CD1c-positive myeloid dendritic cell (primary cell): ENCODE results near the gene FAM237A.

ENCODE experiments used
- DNase-seq: peaks from one replicate; pipeline ENCODE4 v3.0.0-alpha.2; 2016; ENCODE audit errors: extremely low spot score

The FAM237A gene

DNA sequence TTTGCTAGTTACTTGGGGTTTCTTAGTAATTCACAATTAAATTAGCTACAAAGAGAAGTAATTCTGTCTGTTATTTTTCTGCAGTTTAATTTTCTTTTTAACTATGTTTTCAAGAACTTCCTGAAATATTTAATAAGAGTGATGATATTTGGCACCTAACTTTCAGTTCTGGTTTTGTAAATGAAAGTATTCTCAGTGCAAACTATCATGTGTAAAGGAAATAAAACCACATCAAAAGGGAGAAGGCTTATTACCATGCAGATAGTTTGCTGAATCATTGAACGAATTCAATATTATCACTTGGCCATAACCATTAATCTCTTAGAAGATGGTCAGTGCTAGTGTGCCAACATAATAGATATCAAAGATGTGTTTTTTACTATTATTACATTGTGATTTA lies 46.7 kb downstream of the FAM237A start:
- no peak for DNase-seq

DNA sequence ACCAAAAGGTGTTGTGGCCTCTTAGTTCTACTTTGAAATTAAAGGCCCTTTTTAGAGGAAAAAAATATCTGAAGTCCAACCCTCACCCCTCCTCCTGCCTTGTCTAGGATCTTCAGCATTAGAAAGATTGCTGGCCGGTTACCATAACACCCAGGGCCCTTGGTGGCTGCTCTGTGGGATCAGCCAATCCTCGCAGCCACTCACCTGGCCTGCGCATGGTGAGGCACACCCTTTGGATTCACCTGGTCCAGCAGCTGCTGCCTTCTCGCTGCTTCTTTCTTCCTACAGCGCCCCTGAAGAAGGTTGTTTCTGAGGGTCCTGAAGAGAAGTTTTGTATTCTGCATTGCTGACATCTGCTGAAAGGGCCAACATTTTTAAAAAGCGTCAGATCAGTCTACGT lies 50.7 kb downstream of the FAM237A start:
- no peak for DNase-seq

DNA sequence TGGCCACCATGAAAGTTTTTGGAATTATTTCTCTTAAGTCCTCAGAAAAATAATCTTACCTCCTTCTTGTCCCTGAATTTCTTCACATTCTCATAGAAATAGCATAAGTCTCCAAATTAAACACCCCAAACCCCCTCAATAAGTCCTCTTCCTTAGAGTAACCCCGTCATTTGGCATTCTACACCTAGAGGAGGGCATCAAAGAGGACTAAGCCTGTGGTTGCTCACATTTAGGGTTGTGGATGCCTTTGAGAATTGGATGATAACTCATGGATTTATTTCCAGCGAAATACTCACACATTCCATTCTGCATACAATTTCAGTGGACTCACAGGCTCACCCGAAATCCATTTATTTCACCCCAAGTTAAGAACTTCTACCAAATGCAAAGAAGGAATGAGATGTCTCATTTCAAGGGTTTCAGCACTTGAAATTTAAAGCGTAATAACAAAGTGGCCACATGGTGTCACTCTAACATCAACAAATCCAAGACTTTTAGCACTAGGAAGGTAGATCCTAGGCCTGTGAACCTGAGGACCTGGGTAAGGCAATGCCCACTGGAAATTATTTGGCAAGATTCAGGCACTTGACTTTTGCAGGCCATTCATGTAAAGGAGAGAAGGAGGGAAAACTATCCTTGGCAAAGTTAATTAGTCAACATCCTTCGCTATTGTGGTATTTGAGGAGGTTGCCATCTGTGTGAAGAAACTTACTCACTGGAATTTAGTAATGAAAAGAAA lies 51.3 kb downstream of the FAM237A start:
- peak; percentile 72 for DNase-seq

DNA sequence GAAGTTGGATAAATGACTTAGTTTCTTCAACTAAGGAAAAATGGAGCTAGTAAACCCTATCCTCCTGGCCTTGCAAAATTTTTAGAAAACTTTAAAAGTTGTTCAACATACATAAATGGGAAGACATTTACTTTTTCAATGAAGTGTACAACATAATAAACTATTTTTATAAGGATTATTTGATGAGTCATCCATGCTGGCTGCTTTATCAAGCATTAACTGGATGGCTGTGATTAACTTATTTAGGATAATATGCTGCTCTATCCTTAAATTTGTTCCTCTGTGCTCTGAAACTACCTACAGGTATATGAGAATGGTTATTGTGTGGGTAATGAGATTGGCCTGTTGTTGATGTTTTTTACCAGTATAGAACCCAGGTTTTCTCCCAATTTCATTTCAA lies 54.6 kb downstream of the FAM237A start:
- no peak for DNase-seq

DNA sequence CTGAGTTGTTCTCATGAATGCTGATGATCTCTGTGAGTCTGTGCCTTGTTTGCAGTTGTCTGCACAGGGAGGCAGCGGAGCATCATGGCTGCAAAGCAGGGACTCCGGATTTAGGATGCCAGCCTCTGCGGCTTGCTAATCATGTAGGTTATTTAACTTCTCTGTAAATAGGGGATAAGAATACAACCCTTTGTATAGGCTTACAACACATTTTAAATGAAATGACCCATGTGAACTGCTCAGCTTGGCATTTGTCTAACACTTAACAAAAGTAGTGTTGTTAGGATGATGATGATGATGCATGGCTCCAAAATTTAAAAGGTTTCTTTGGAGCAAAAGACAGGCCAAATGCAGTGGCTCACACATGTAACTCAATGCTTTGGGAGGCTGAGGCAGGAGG lies 56.5 kb downstream of the FAM237A start:
- DNase-seq, result no peak
